ENCODE data around the gene IFRD2. TPM values are rescaled to one million over a fixed set of nuclear protein-coding genes. Genes with fewer than 3 reads are reported as not detected.

IFRD2 gene
- total RNA-seq, 1 experiment from 2014 or later: 223 TPM

GRCh38 chr3:50323092-50323600 is 30.9 kb upstream of the IFRD2 start:
- Histone ChIP-seq H3K9ac (ENCODE audit: low read length) (no peak overlapping the region), H3K9me2 (replicated peaks; ENCODE audit: low read length) (no peaks in the 10 kb centered on the region), H3K4me3 (ENCODE audit: low read length) (no peak overlapping the region), H2AFZ (ENCODE audit: low read length) (no peak overlapping the region), H3K4me1 (ENCODE audit: insufficient read depth, low read length) (peaks cover 31% of the 10 kb centered on the region), H3K27ac (ENCODE audit: low read length) (no peak overlapping the region), H3F3A (ENCODE audit: low read length, unreplicated experiment) (peaks cover under 1% of the 10 kb centered on the region), H4K20me1 (ENCODE audit: low read length) (no peaks in the 10 kb centered on the region), H3K9me3 (ENCODE audit: low read length) (no peaks in the 10 kb centered on the region), H3K79me2 (ENCODE audit: low read length) (peaks cover 47% of the 10 kb centered on the region), H3K4me2 (ENCODE audit: low read length) (no peak overlapping the region), H3K27me3 (ENCODE audit: low read length) (no peaks in the 10 kb centered on the region), H3K36me3 (ENCODE audit: low read depth, low read length) (peaks cover 6% of the 10 kb centered on the region)
- TF ChIP-seq, protein P1, sequence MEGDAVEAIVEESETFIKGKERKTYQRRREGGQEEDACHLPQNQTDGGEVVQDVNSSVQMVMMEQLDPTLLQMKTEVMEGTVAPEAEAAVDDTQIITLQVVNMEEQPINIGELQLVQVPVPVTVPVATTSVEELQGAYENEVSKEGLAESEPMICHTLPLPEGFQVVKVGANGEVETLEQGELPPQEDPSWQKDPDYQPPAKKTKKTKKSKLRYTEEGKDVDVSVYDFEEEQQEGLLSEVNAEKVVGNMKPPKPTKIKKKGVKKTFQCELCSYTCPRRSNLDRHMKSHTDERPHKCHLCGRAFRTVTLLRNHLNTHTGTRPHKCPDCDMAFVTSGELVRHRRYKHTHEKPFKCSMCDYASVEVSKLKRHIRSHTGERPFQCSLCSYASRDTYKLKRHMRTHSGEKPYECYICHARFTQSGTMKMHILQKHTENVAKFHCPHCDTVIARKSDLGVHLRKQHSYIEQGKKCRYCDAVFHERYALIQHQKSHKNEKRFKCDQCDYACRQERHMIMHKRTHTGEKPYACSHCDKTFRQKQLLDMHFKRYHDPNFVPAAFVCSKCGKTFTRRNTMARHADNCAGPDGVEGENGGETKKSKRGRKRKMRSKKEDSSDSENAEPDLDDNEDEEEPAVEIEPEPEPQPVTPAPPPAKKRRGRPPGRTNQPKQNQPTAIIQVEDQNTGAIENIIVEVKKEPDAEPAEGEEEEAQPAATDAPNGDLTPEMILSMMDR (conservative IDR thresholded peaks at IDR 0.05; ENCODE audit: low read depth, low read length): no peak
- TF ChIP-seq EZH2phosphoT487 (IDR thresholded peaks at IDR 0.05; ENCODE audit: borderline replicate concordance, low read length) (no peak), EZH2 (IDR thresholded peaks at IDR 0.05; ENCODE audit: low read length, unreplicated experiment) (no peak)
- no peak for ATAC-seq
- no peak for DNase-seq
- intact Hi-C loops (cut with micrococcal nuclease): loop anchor here (5.0 kb wide), 1 partner anchor 126 kb away; no protein-coding TSS in a partner anchor
- CTCF ChIA-PET: interaction anchor here (1.4 kb wide), 1 partner anchor 24 kb away, joined by 7 read pairs; the partner anchor contains the start of genes HYAL3 and NAA80
- no TSS peak for BruUV-seq (replicated peaks)
- POLR2A ChIA-PET (ENCODE audit: unreplicated experiment): no interaction called here

DNA sequence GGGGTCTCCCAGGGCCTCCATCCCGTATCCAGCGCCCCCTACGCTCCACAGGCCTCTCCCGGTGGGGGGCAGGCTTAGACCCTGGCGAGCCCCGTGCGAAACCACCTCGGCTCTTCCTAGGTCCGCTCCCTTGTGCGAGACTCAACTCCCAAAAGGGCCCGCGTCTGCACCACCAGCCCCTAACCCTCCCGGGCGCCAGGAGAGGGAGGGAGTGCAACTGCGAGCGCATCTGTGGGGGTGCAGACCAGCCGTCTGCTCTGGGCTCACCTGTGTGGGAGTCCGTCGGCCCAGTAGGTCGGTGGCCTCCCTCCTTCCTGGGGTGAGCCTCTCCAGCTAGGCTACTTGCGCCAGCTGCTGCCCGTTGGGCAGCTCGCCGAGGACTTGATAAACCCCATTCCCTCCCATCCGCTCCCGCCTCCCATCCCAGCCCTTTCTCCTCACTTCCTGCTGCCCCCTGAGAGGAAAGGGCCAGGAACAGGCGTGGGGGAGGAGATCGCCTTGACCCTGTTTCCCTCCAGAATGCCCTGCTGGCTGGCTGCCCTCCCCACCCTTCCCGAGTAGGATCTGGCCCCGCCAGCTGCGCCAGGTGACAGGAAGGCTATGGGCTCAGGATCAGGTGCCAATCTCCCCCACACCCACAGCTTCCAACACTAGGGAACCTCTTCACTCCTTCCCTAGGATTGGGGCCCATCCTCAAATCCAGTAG is 30.3 kb upstream of the IFRD2 start, which contains the start of gene HYAL2:
Gene HYAL2 (minus strand): TSS at position 360 of the 706 bp plus-strand sequence. CDS start 2,256 bp downstream, outside the sequence.
- H4K20me1 ChIP-seq (ENCODE audit: low read length): no peaks in the 10 kb centered on the region
- ATAC-seq: no peak
- TF ChIP-seq, protein P1 (conservative IDR thresholded peaks at IDR 0.05; ENCODE audit: low read depth, low read length): no peak
- no peak for TF ChIP-seq EZH2phosphoT487 (IDR thresholded peaks at IDR 0.05; ENCODE audit: borderline replicate concordance, low read length)
- H3K9me3 ChIP-seq (ENCODE audit: low read length): no peaks in the 10 kb centered on the region
- H2AFZ ChIP-seq (ENCODE audit: low read length): peak within 1 kb of the TSS; percentile 92
- peaks cover 7% of the 10 kb centered on the region for H3F3A ChIP-seq (ENCODE audit: low read length, unreplicated experiment)
- peak within 1 kb of the TSS; percentile 97 for H3K4me3 ChIP-seq (ENCODE audit: low read length)
- peaks cover 6% of the 10 kb centered on the region for H3K36me3 ChIP-seq (ENCODE audit: low read depth, low read length)
- no peaks in the 10 kb centered on the region for H3K9me2 ChIP-seq (replicated peaks; ENCODE audit: low read length)
- H3K79me2 ChIP-seq (ENCODE audit: low read length): peaks cover 45% of the 10 kb centered on the region
- intact Hi-C loops (cut with micrococcal nuclease): loop anchor here (5.0 kb wide), 1 partner anchor 125 kb away; no protein-coding TSS in a partner anchor
- ChIA-PET CTCF (no interaction called here), POLR2A (ENCODE audit: unreplicated experiment) (no interaction called here)
- DNase-seq: no peak
- peak within 1 kb of the TSS; percentile 99 for H3K4me2 ChIP-seq (ENCODE audit: low read length)
- peak within 1 kb of the TSS; percentile 93 for H3K9ac ChIP-seq (ENCODE audit: low read length)
- peaks cover 37% of the 10 kb centered on the region for H3K4me1 ChIP-seq (ENCODE audit: insufficient read depth, low read length)
- BruUV-seq (replicated peaks): no TSS peak
- H3K27ac ChIP-seq (ENCODE audit: low read length): peak within 1 kb of the TSS; percentile 86
- H3K27me3 ChIP-seq (ENCODE audit: low read length): no peaks in the 10 kb centered on the region

- Histone ChIP-seq H3K36me3 (ENCODE audit: low read depth, low read length) (peaks cover 6% of the 10 kb centered on the region), H3K27ac (ENCODE audit: low read length) (no peak overlapping the region), H3K4me3 (ENCODE audit: low read length) (peak overlapping the region; percentile 97; the same call in 1 of the 2 replicates), H4K20me1 (ENCODE audit: low read length) (no peaks in the 10 kb centered on the region), H3K27me3 (ENCODE audit: low read length) (no peaks in the 10 kb centered on the region), H3K9me2 (replicated peaks; ENCODE audit: low read length) (no peaks in the 10 kb centered on the region), H2AFZ (ENCODE audit: low read length) (peak overlapping the region; percentile 92; the same call in 1 of the 2 replicates), H3K79me2 (ENCODE audit: low read length) (peaks cover 40% of the 10 kb centered on the region), H3K4me1 (ENCODE audit: insufficient read depth, low read length) (peaks cover 39% of the 10 kb centered on the region), H3K4me2 (ENCODE audit: low read length) (peak overlapping the region; percentile 99), H3K9ac (ENCODE audit: low read length) (no peak overlapping the region), H3K9me3 (ENCODE audit: low read length) (no peaks in the 10 kb centered on the region), H3F3A (ENCODE audit: low read length, unreplicated experiment) (peaks cover 12% of the 10 kb centered on the region)
- ChIA-PET POLR2A (ENCODE audit: unreplicated experiment) (no interaction called here), CTCF (interaction anchor here (1.0 kb wide), 2 partner anchors 23 to 57 kb away, joined by 7 to 8 read pairs; partner anchors contain the start of genes HYAL3 and NAA80)
- TF ChIP-seq EZH2phosphoT487 (IDR thresholded peaks at IDR 0.05; ENCODE audit: borderline replicate concordance, low read length) (no peak), EZH2 (IDR thresholded peaks at IDR 0.05; ENCODE audit: low read length, unreplicated experiment) (no peak)
- TF ChIP-seq, protein P1 (conservative IDR thresholded peaks at IDR 0.05; ENCODE audit: low read depth, low read length): no peak
- DNase-seq (no peak), ATAC-seq (no peak)
- no TSS peak for BruUV-seq (replicated peaks)
- intact Hi-C loops (cut with micrococcal nuclease): loop anchor here (5.0 kb wide), 1 partner anchor 125 kb away; no protein-coding TSS in a partner anchor
Measured at GRCh38 chr3:50322115-50322385, 29.8 kb upstream of the IFRD2 start.
